ENCODE measurements around the gene ZNF688. TPM values are rescaled to one million over a fixed set of nuclear protein-coding genes. Genes with fewer than 3 reads are reported as not detected.

ZNF688 gene
- polyA plus RNA-seq, 2 of the 4 experiments (the other 2 are of a cell fraction), result 4.6 to 6.7 TPM

DNA sequence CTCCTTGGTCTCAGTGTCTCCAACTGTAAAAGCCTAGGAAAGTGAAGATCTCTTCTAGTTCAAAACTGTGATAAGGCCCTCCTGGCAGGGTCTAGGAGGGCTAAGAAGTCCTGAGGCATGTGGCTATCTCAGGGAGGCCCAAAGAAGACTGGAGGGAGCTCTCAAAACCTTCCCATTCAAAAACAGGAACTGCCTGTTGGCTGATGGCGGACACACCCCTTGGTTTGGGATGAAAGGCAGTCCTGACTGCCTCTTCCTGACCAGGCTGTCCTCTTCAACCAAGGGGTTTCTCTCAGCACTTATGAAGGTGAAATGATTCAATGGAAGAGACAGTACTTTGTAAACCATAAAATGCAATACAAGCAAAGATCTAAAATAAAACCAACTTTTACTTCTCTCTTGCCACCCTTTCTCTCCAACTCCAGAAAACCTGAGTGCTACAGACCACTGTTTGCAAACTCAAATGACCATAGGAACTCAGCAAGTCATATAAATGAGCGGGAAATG, 18.1 kb downstream of the ZNF688 start:
- FAIRE-seq, result no peak
- CTCF ChIA-PET, result interaction anchor here (1.9 to 3.0 kb wide), 3 partner anchors 17 to 76 kb away, joined by 5 to 10 read pairs (median 8); no protein-coding TSS in a partner anchor
- no peak for DNase-seq (ENCODE audit: low read depth in 1 of 2, low spot score in 1 of 2)
- POLR2A ChIA-PET, result no interaction called here
- WGBS (ENCODE audit: missing lambda C conversion rate), result 93% methylated on average over 2 of the region's 2 CpGs
- H3K4me1 ChIP-seq, result peaks cover 15% of the 10 kb centered on the region
- H3K4me3 ChIP-seq, result no peak overlapping the region
- ATAC-seq, result no peak
- H3K4me2 ChIP-seq, result no peak overlapping the region
- no peaks in the 10 kb centered on the region for H3K9me3 ChIP-seq
- H3K27ac ChIP-seq, result no peak overlapping the region
- TF ChIP-seq ESRRA (IDR thresholded peaks at IDR 0.05; ENCODE audit: borderline replicate concordance, low read length), result no peak
- no peak for TF ChIP-seq CEBPB (IDR thresholded peaks at IDR 0.05)
- no peak for TF ChIP-seq JUN (IDR thresholded peaks at IDR 0.05)
- no peak for TF ChIP-seq MAFK (IDR thresholded peaks at IDR 0.05; ENCODE audit: partially characterized antibody)

GRCh38 chr16:30552956-30553355, 18.6 kb downstream of the ZNF688 start:
- CTCF ChIA-PET, result interaction anchor here (2.3 to 3.0 kb wide), 2 partner anchors 18 to 76 kb away, joined by 5 to 10 read pairs; no protein-coding TSS in a partner anchor
- H3K27ac ChIP-seq, result no peak overlapping the region
- POLR2A ChIA-PET, result no interaction called here

GRCh38 chr16:30551781-30552180, 19.7 kb downstream of the ZNF688 start:
- ATAC-seq, result no peak
- ChIA-PET CTCF (interaction anchor here (0.6 to 2.3 kb wide), 5 partner anchors 15 to 82 kb away, joined by 3 to 5 read pairs (median 3); no protein-coding TSS in a partner anchor), POLR2A (interaction anchor here (0.7 kb wide), 2 partner anchors 16 to 25 kb away, joined by 3 to 7 read pairs; no protein-coding TSS in a partner anchor)
- no peak for FAIRE-seq
- Histone ChIP-seq H3K4me3 (no peak overlapping the region), H3K4me2 (no peak overlapping the region), H3K4me1 (peaks cover 11% of the 10 kb centered on the region), H3K27ac (no peak overlapping the region), H3K9me3 (no peaks in the 10 kb centered on the region)
- no peak for DNase-seq (ENCODE audit: low read depth in 1 of 2, low spot score in 1 of 2)
- WGBS (ENCODE audit: missing lambda C conversion rate), result 89% methylated on average over 3 of the region's 3 CpGs
- TF ChIP-seq NR3C1 (IDR thresholded peaks at IDR 0.05), result no peak
- no peak for TF ChIP-seq ESRRA (IDR thresholded peaks at IDR 0.05; ENCODE audit: borderline replicate concordance, low read length)
- no peak for TF ChIP-seq FOSL2 (IDR thresholded peaks at IDR 0.05)
- TF ChIP-seq FOSL2 (CRISPR knock-in tag; IDR thresholded peaks at IDR 0.05), result no peak
- TF ChIP-seq EHMT2 (IDR thresholded peaks at IDR 0.05; ENCODE audit: low read depth), result no peak
- no peak for TF ChIP-seq HOXA7 (CRISPR knock-in tag; IDR thresholded peaks at IDR 0.05)
- TF ChIP-seq ZFP36 (IDR thresholded peaks at IDR 0.05; ENCODE audit: borderline replicate concordance, partially characterized antibody), result no peak
- TF ChIP-seq RFX5 (IDR thresholded peaks at IDR 0.05), result no peak
- TF ChIP-seq CHD2 (IDR thresholded peaks at IDR 0.05; ENCODE audit: low read length, partially characterized antibody), result no peak
- TF ChIP-seq HMGXB4 (CRISPR knock-in tag; IDR thresholded peaks at IDR 0.05; ENCODE audit: borderline replicate concordance), result no peak
- TF ChIP-seq RNF2 (IDR thresholded peaks at IDR 0.05; ENCODE audit: borderline replicate concordance, low read depth), result no peak
- no peak for TF ChIP-seq CHD4 (IDR thresholded peaks at IDR 0.05; ENCODE audit: borderline replicate concordance)
- no peak for TF ChIP-seq JUN (IDR thresholded peaks at IDR 0.05)
- TF ChIP-seq CEBPB (IDR thresholded peaks at IDR 0.05), result no peak
- no peak for TF ChIP-seq CBX8 (IDR thresholded peaks at IDR 0.05)
- TF ChIP-seq, protein P1, sequence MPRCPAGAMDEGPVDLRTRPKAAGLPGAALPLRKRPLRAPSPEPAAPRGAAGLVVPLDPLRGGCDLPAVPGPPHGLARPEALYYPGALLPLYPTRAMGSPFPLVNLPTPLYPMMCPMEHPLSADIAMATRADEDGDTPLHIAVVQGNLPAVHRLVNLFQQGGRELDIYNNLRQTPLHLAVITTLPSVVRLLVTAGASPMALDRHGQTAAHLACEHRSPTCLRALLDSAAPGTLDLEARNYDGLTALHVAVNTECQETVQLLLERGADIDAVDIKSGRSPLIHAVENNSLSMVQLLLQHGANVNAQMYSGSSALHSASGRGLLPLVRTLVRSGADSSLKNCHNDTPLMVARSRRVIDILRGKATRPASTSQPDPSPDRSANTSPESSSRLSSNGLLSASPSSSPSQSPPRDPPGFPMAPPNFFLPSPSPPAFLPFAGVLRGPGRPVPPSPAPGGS (IDR thresholded peaks at IDR 0.05), result no peak

More at GRCh38 chr16:30552956-30553355, 18.6 kb downstream of the ZNF688 start:
- Histone ChIP-seq H3K4me2 (no peak overlapping the region), H3K4me1 (peaks cover 15% of the 10 kb centered on the region), H3K4me3 (no peak overlapping the region), H3K9me3 (no peaks in the 10 kb centered on the region)
- DNase-seq (ENCODE audit: low read depth in 1 of 2, low spot score in 1 of 2), result no peak
- no peak for ATAC-seq
- no peak for FAIRE-seq
- 92% methylated on average over 4 of the region's 4 CpGs for WGBS (ENCODE audit: missing lambda C conversion rate)
- TF ChIP-seq CEBPB (IDR thresholded peaks at IDR 0.05), result no peak
- no peak for TF ChIP-seq GATA3 (IDR thresholded peaks at IDR 0.05; ENCODE audit: borderline replicate concordance)
- TF ChIP-seq JUN (IDR thresholded peaks at IDR 0.05), result no peak
- TF ChIP-seq RAD21 (conservative IDR thresholded peaks at IDR 0.05 in 1 of 2, IDR thresholded peaks at IDR 0.05 in 1 of 2), result no peak
- no peak for TF ChIP-seq MYC (IDR thresholded peaks at IDR 0.05; ENCODE audit: borderline replicate concordance, low read length)
- TF ChIP-seq PHF8 (IDR thresholded peaks at IDR 0.05; ENCODE audit: borderline replicate concordance, low read depth), result no peak
- no peak for TF ChIP-seq HEYL (CRISPR knock-in tag; IDR thresholded peaks at IDR 0.05)
- TF ChIP-seq, protein P2, sequence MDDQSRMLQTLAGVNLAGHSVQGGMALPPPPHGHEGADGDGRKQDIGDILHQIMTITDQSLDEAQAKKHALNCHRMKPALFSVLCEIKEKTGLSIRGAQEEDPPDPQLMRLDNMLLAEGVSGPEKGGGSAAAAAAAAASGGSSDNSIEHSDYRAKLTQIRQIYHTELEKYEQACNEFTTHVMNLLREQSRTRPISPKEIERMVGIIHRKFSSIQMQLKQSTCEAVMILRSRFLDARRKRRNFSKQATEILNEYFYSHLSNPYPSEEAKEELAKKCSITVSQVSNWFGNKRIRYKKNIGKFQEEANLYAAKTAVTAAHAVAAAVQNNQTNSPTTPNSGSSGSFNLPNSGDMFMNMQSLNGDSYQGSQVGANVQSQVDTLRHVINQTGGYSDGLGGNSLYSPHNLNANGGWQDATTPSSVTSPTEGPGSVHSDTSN (IDR thresholded peaks at IDR 0.05), result no peak
- no peak for TF ChIP-seq NR3C1 (IDR thresholded peaks at IDR 0.05)
- no peak for TF ChIP-seq POLR2AphosphoS2 (conservative IDR thresholded peaks at IDR 0.05; ENCODE audit: low read length)
- TF ChIP-seq RNF2 (IDR thresholded peaks at IDR 0.05; ENCODE audit: borderline replicate concordance, low read depth), result no peak
- no peak for TF ChIP-seq EHF (CRISPR knock-in tag; IDR thresholded peaks at IDR 0.05)
- TF ChIP-seq, protein P3, sequence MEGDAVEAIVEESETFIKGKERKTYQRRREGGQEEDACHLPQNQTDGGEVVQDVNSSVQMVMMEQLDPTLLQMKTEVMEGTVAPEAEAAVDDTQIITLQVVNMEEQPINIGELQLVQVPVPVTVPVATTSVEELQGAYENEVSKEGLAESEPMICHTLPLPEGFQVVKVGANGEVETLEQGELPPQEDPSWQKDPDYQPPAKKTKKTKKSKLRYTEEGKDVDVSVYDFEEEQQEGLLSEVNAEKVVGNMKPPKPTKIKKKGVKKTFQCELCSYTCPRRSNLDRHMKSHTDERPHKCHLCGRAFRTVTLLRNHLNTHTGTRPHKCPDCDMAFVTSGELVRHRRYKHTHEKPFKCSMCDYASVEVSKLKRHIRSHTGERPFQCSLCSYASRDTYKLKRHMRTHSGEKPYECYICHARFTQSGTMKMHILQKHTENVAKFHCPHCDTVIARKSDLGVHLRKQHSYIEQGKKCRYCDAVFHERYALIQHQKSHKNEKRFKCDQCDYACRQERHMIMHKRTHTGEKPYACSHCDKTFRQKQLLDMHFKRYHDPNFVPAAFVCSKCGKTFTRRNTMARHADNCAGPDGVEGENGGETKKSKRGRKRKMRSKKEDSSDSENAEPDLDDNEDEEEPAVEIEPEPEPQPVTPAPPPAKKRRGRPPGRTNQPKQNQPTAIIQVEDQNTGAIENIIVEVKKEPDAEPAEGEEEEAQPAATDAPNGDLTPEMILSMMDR (IDR thresholded peaks at IDR 0.05), result no peak
- TF ChIP-seq ZFP36 (IDR thresholded peaks at IDR 0.05; ENCODE audit: borderline replicate concordance, partially characterized antibody), result no peak
- no peak for TF ChIP-seq NFE2L2 (conservative IDR thresholded peaks at IDR 0.05; ENCODE audit: low read length)
- TF ChIP-seq, protein P4, sequence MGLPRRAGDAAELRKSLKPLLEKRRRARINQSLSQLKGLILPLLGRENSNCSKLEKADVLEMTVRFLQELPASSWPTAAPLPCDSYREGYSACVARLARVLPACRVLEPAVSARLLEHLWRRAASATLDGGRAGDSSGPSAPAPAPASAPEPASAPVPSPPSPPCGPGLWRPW (IDR thresholded peaks at IDR 0.05), result no peak
- TF ChIP-seq MAFK (IDR thresholded peaks at IDR 0.05; ENCODE audit: partially characterized antibody), result no peak
- no peak for TF ChIP-seq TFCP2L1 (CRISPR knock-in tag; IDR thresholded peaks at IDR 0.05)
- TF ChIP-seq FOSL2 (IDR thresholded peaks at IDR 0.05), result no peak
- no peak for TF ChIP-seq FOSL2 (CRISPR knock-in tag; IDR thresholded peaks at IDR 0.05)
- no peak for TF ChIP-seq CHD4 (IDR thresholded peaks at IDR 0.05; ENCODE audit: borderline replicate concordance)
